AG04450 (cell line): ENCODE measurements around the gene DHRS1. TPM values are rescaled to one million over a fixed set of nuclear protein-coding genes. Genes with fewer than 3 reads are reported as not detected.

Experiments used
- CTCF ChIA-PET: fragments of 300-600, 350-600 bp; formaldehyde crosslinking; extraction: SDS; loops from one replicate; lab custom pipeline; 2022; ENCODE audit warnings: antibody characterized with exemption, inconsistent platforms; lab: Charles Lee
- POLR2A ChIA-PET: fragments of 350-600 bp; formaldehyde crosslinking; extraction: SDS; loops from one replicate; lab custom pipeline; 2021; ENCODE audit warnings: antibody characterized with exemption, inconsistent platforms; lab: Yijun Ruan, JAX
- DNase-seq: peaks from one replicate; pipeline ENCODE4 v3.0.0-alpha.2; 2011; ENCODE audit warnings: low read depth, low spot score
- H3K27ac ChIP-seq: one replicate; pipeline ENCODE4 v1.5.1; 2012; ENCODE audit warnings: low read depth, low read length, control low read depth
- H3K27me3 ChIP-seq: one replicate; pipeline ENCODE4 v1.6.0; 2012; ENCODE audit warnings: low read length; ENCODE audit not compliant: control insufficient read depth, insufficient read depth
- H3K4me3 ChIP-seq: 2 replicates; pipeline ENCODE4 v1.5.1; 2011; ENCODE audit warnings: mild to moderate bottlenecking, low read depth, low read length, control low read depth
- H3K9me3 ChIP-seq: 2 replicates; pipeline ENCODE4 v1.5.1; 2012; ENCODE audit warnings: low read length; ENCODE audit not compliant: control insufficient read depth, insufficient read depth
- CTCF ChIP-seq: IDR thresholded peaks from 2 replicates; pipeline ENCODE4 v1.5.1; 2011; ENCODE audit warnings: low read depth, low read length, control low read depth, inconsistent platforms
- polyA plus RNA-seq: library from polyadenylated mRNA; depleted of rRNA; stranded (reverse); fragments of >200 nt; gene quantifications from 2 replicates; pipeline ENCODE4 v1.2.3, GENCODE V29; 2011

The DHRS1 gene
- polyA plus RNA-seq, 1 experiment: 33.8 TPM

DNA sequence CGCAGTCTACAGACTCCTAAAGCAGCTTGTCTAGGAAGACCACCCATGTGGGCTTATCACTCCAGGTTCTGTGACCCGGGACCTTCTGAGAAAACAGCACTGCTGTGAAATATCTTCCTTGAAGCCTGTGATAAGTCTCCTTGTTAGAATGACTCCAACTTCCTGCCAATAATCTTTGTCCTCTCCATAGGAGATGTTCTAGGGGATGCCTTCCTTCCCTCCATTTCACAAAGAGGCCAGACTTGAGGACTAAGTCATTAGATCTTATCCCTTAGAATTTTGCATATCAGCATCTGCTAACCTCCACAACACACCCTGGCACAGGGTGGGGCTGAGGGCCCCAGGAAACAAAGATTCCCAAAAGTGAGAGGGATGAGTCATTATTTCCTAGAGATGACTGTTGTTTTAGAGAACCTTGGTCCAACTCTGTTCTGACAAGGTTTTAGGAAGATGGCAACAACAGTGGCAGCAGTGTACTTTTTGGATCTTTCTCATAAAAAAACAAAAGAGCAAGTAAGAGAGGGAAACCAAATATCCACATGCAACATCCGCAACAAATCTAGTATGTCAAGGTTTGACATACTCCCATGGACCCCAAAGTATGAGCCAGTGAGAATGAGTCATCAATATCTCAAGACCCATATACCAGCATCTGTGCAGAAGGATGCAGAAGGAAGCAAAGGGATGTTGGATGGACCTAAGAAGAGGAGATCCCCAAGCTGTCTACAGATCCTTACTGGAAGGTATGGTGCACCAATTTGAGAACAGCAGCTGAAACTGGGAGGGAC, 17.8 kb upstream of the DHRS1 start:
- Histone ChIP-seq H3K4me3 (no peak overlapping the region), H3K9me3 (peaks cover 6% of the 10 kb centered on the region; the same call in 1 of the 2 replicates), H3K27ac (no peak overlapping the region), H3K27me3 (peaks cover 19% of the 10 kb centered on the region)
- no peak for DNase-seq
- TF ChIP-seq CTCF: no peak
- CTCF ChIA-PET: interaction anchor here (0.6 to 2.3 kb wide), 5 partner anchors 9 to 114 kb away, joined by 5 to 21 read pairs (median 10); partner anchors contain the start of genes CIDEB and LTB4R2
- POLR2A ChIA-PET: interaction anchor here (0.6 kb wide), 1 partner anchor 505 kb away, joined by 4 read pairs; no protein-coding TSS in a partner anchor

- Histone ChIP-seq H3K27ac (no peak overlapping the region), H3K4me3 (no peak overlapping the region), H3K27me3 (peaks cover 16% of the 10 kb centered on the region), H3K9me3 (peaks cover 6% of the 10 kb centered on the region; the same call in 1 of the 2 replicates)
- POLR2A ChIA-PET: no interaction called here
- CTCF ChIA-PET: interaction anchor here (1.2 kb wide), 1 partner anchor 8 kb away, joined by 5 read pairs; the partner anchor contains the start of gene CIDEB
- TF ChIP-seq CTCF: no peak
- DNase-seq: no peak
These were observed 17.0 kb upstream of the DHRS1 start for GRCh38 chr14:24316597-24316950.

- peaks cover 6% of the 10 kb centered on the region; the same call in 1 of the 2 replicates for H3K9me3 ChIP-seq
- no peak for TF ChIP-seq CTCF
- H3K4me3 ChIP-seq: no peak overlapping the region
- ChIA-PET CTCF (interaction anchor here (1.2 kb wide), 1 partner anchor 8 kb away, joined by 5 read pairs; the partner anchor contains the start of gene CIDEB), POLR2A (no interaction called here)
- DNase-seq: no peak
- no peak overlapping the region for H3K27ac ChIP-seq
- H3K27me3 ChIP-seq: peaks cover 14% of the 10 kb centered on the region
These were observed 16.4 kb upstream of the DHRS1 start for GRCh38 chr14:24315807-24316596.

- no peak for DNase-seq
- TF ChIP-seq CTCF: no peak
- Histone ChIP-seq H3K4me3 (no peak overlapping the region), H3K27ac (no peak overlapping the region), H3K9me3 (peaks cover 6% of the 10 kb centered on the region; the same call in 1 of the 2 replicates), H3K27me3 (peaks cover 14% of the 10 kb centered on the region)
- POLR2A ChIA-PET: no interaction called here
- CTCF ChIA-PET: no interaction called here
These were observed 15.7 kb upstream of the DHRS1 start for GRCh38 chr14:24315243-24315806.
